IMR-90 (cell line): ENCODE measurements around the gene FLNA. TPM values are rescaled to one million over a fixed set of nuclear protein-coding genes. Genes with fewer than 3 reads are reported as not detected.

Experiments
- ATAC-seq: fragments of 200-7000 bp; cut with Tn5 transposase; 2 replicates; pipeline ENCODE4 v1.9.1; 2020; ENCODE audit warnings: low read depth, mild to moderate bottlenecking, moderate library complexity
- BruUV-seq: library from RNA; stranded (reverse); fragments of 400-500 nt; replicated peaks from 2 replicates; lab custom pipeline; 2021; lab: Mats Ljungman, UMichigan
- CTCF ChIA-PET: fragments of 300-600 bp; formaldehyde crosslinking; extraction: SDS; loops from one replicate; lab custom pipeline; 2021; ENCODE audit warnings: antibody characterized with exemption; lab: Yijun Ruan, JAX
- POLR2A ChIA-PET: fragments of 300-600 bp; sonication (Branson Sonifier 250); formaldehyde crosslinking; loops from one replicate; lab custom pipeline; 2022; ENCODE audit warnings: antibody characterized with exemption; ENCODE audit not compliant: unreplicated experiment; lab: Charles Lee
- DNase-seq: peaks from one replicate; pipeline ENCODE4 v3.0.0; 2013
- H2AFZ ChIP-seq: replicated peaks from 2 replicates; pipeline ENCODE3; 2013; ENCODE audit warnings: low read length, mild to moderate bottlenecking; ENCODE audit not compliant: poor library complexity
- H2AK5ac ChIP-seq: 2 replicates; pipeline ENCODE4 v1.6.1; 2013; ENCODE audit warnings: low read depth, low read length, inconsistent platforms
- H2AK9ac ChIP-seq: replicated peaks from 2 replicates; pipeline ENCODE3; 2013; ENCODE audit warnings: mild to moderate bottlenecking, low read depth, low read length, moderate library complexity; ENCODE audit not compliant: poor library complexity
- H2BK120ac ChIP-seq: 2 replicates; pipeline ENCODE4 v1.6.1; 2013; ENCODE audit warnings: low read depth, low read length, inconsistent platforms
- H2BK15ac ChIP-seq: 3 replicates; pipeline ENCODE4 v1.6.1; 2013; ENCODE audit warnings: low read depth, low read length, inconsistent platforms
- H2BK20ac ChIP-seq: 2 replicates; pipeline ENCODE4 v1.6.1; 2013; ENCODE audit warnings: low read depth, mild to moderate bottlenecking, inconsistent platforms, low read length, moderate library complexity
- H2BK5ac ChIP-seq: 2 replicates; pipeline ENCODE4 v1.6.1; 2013; ENCODE audit warnings: mild to moderate bottlenecking, low read depth, low read length, inconsistent platforms; ENCODE audit not compliant: poor library complexity, severe bottlenecking
- H3K14ac ChIP-seq: replicated peaks from 2 replicates; pipeline ENCODE4 v1.6.1; 2013; ENCODE audit warnings: low read depth, low read length, inconsistent platforms
- H3K18ac ChIP-seq: 2 replicates; pipeline ENCODE4 v1.6.1; 2013; ENCODE audit warnings: low read depth, low read length, control low read depth
- H3K23ac ChIP-seq: 2 replicates; pipeline ENCODE4 v1.6.1; 2013; ENCODE audit warnings: low read depth, low read length, inconsistent platforms
- H3K27ac ChIP-seq: 2 replicates; pipeline ENCODE4 v1.5.1; 2013; ENCODE audit warnings: mild to moderate bottlenecking, control low read depth, low read length; ENCODE audit not compliant: insufficient read depth
- H3K27me3 ChIP-seq: 2 replicates; pipeline ENCODE4 v1.6.1; 2013; ENCODE audit warnings: low read length; ENCODE audit not compliant: control insufficient read depth, insufficient read depth
- H3K36me3 ChIP-seq: 2 replicates; pipeline ENCODE4 v1.6.1; 2013; ENCODE audit warnings: low read length, mixed read lengths; ENCODE audit not compliant: control insufficient read depth, insufficient read depth
- H3K4ac ChIP-seq: 2 replicates; pipeline ENCODE4 v1.6.1; 2013; ENCODE audit warnings: low read depth, low read length, inconsistent platforms
- H3K4me1 ChIP-seq: 2 replicates; pipeline ENCODE4 v1.6.1; 2013; ENCODE audit warnings: low read length, mixed read lengths; ENCODE audit not compliant: control insufficient read depth, insufficient read depth
- H3K4me2 ChIP-seq: 2 replicates; pipeline ENCODE4 v1.6.1; 2013; ENCODE audit warnings: low read depth, mild to moderate bottlenecking, control low read depth, low read length, moderate library complexity
- H3K4me3 ChIP-seq: 2 replicates; pipeline ENCODE4 v1.5.1; 2013; ENCODE audit warnings: low read depth, mild to moderate bottlenecking, control low read depth, low read length, moderate library complexity; ENCODE audit not compliant: insufficient read depth
- H3K56ac ChIP-seq: 2 replicates; pipeline ENCODE4 v1.6.1; 2013; ENCODE audit warnings: low read length, inconsistent platforms; ENCODE audit not compliant: insufficient read depth; ENCODE audit errors: extremely low read depth
- H3K79me1 ChIP-seq, 2 experiments: 2 replicates each; pipeline ENCODE4 v1.6.1; 2013; ENCODE audit warnings: low read length in 2 of 2, inconsistent platforms in 1 of 2, low read depth in 1 of 2
- H3K9ac ChIP-seq: 2 replicates; pipeline ENCODE4 v1.6.1; 2013; ENCODE audit warnings: low read depth, low read length, control low read depth
- H3K9me1 ChIP-seq: 2 replicates; pipeline ENCODE4 v1.6.1; 2013; ENCODE audit warnings: low read length, inconsistent platforms; ENCODE audit not compliant: insufficient read depth
- H3K9me3 ChIP-seq: 2 replicates; pipeline ENCODE4 v1.6.1; 2013; ENCODE audit warnings: low read length; ENCODE audit not compliant: control insufficient read depth, insufficient read depth
- H4K20me1 ChIP-seq: 2 replicates; pipeline ENCODE4 v1.6.1; 2013; ENCODE audit warnings: low read length, inconsistent platforms; ENCODE audit not compliant: insufficient read depth
- H4K5ac ChIP-seq: 2 replicates; pipeline ENCODE4 v1.6.1; 2013; ENCODE audit warnings: mild to moderate bottlenecking, low read depth, low read length, control low read depth
- H4K8ac ChIP-seq, 2 experiments: 2 replicates each; pipeline ENCODE4 v1.6.1; 2013; ENCODE audit warnings: low read depth in 2 of 2, low read length in 2 of 2, control low read depth in 1 of 2, inconsistent platforms in 1 of 2
- H4K91ac ChIP-seq: 2 replicates; pipeline ENCODE4 v1.6.1; 2013; ENCODE audit warnings: low read depth, low read length, inconsistent platforms; ENCODE audit not compliant: insufficient read depth
- BHLHE40 ChIP-seq: fragments of 150-350 bp; IDR thresholded peaks from 2 replicates; pipeline ENCODE4 v1.6.1; 2016; ENCODE audit warnings: mild to moderate bottlenecking, low read depth, low read length
- CTCF ChIP-seq: conservative IDR thresholded peaks from 2 replicates; pipeline ENCODE4 v1.5.1; 2012; ENCODE audit warnings: mild to moderate bottlenecking, low read depth, low read length, improper control_type of control experiment
- ELK1 ChIP-seq: fragments of 150-350 bp; IDR thresholded peaks from 2 replicates; pipeline ENCODE4 v1.6.1; 2016; ENCODE audit warnings: low read depth, mild to moderate bottlenecking, low read length, moderate library complexity, borderline replicate concordance
- FOS ChIP-seq: fragments of 150-350 bp; IDR thresholded peaks from 2 replicates; pipeline ENCODE4 v1.6.1; 2016; ENCODE audit warnings: low read depth, low read length
- MAFK ChIP-seq: IDR thresholded peaks from 2 replicates; pipeline ENCODE4 v1.6.1; 2012; ENCODE audit warnings: low read depth, low read length, improper control_type of control experiment
- MAZ ChIP-seq: IDR thresholded peaks from 2 replicates; pipeline ENCODE4 v1.6.1; 2012; ENCODE audit warnings: low read depth, mild to moderate bottlenecking, low read length, improper control_type of control experiment, moderate library complexity, borderline replicate concordance
- POLR2A ChIP-seq: IDR thresholded peaks from 2 replicates; pipeline ENCODE4 v1.6.1; 2012; ENCODE audit warnings: mild to moderate bottlenecking, low read depth, low read length
- RCOR1 ChIP-seq: IDR thresholded peaks from 2 replicates; pipeline ENCODE4 v1.6.1; 2012; ENCODE audit warnings: mild to moderate bottlenecking, low read length, improper control_type of control experiment; ENCODE audit not compliant: insufficient replicate concordance
- RFX5 ChIP-seq: IDR thresholded peaks from 2 replicates; pipeline ENCODE4 v1.8.0; 2012; ENCODE audit warnings: low read depth, mild to moderate bottlenecking, low read length, moderate library complexity
- USF2 ChIP-seq: fragments of 150-350 bp; IDR thresholded peaks from 2 replicates; pipeline ENCODE4 v1.6.1; 2017; ENCODE audit warnings: mild to moderate bottlenecking, antibody characterized with exemption, low read length, low read depth
- WGBS, 2 experiments: methylation state at CpG; one replicate each; pipeline versions ENCODE4 v1.1.5 to v1.1.7; 2013; ENCODE audit warnings: missing lambda C conversion rate in 2 of 2; ENCODE audit not compliant: insufficient read length in 1 of 2; ENCODE audit errors: extremely low coverage in 2 of 2; 5-methylcytosine and 5-hydroxymethylcytosine counted together
- dilution Hi-C: fragments of 300-500 bp; cut with HindIII; formaldehyde crosslinking; loops from one replicate; pipeline ENCODE4 v1.14.3; 2018; ENCODE audit warnings: low sequenced_read_pairs; ENCODE audit not compliant: unreplicated experiment
- in situ Hi-C: fragments of 300-500 bp; cut with MboI; formaldehyde crosslinking; loops from 3 replicates; pipeline ENCODE4 v1.14.3; 2019; ENCODE audit warnings: low sequenced_read_pairs, inconsistent platforms, mixed read lengths
- intact Hi-C: fragments of 100-400 bp; cut with micrococcal nuclease; formaldehyde crosslinking; loops from 2 replicates; pipeline ENCODE4 v1.10.0; 2022
- polyA plus RNA-seq, 3 experiments: library from polyadenylated mRNA; depleted of rRNA; stranded (reverse); fragments of >200 nt; gene quantifications; 2 replicates each; pipeline ENCODE4 v1.2.3, GENCODE V29; 2012; ENCODE audit warnings: low replicate concordance in 1 of 3
- total RNA-seq: library from RNA; depleted of rRNA; stranded (reverse); fragments of >200 nt; gene quantifications from 2 replicates; pipeline ENCODE4 v1.2.3, GENCODE V29; 2012

FLNA gene
- total and polyA plus RNA-seq, 2 of the 4 experiments (the other 2 are of a cell fraction): 1,356 to 1,357 TPM

- Histone ChIP-seq H4K91ac (no peak overlapping the region), H2BK15ac (no peak overlapping the region), H2BK5ac (no peak overlapping the region), H3K79me1 (peaks cover 11 to 27% of the 10 kb centered on the region in 2 experiments), H3K27ac (no peak overlapping the region), H3K4me3 (no peak overlapping the region), H3K9me3 (no peaks in the 10 kb centered on the region), H2AFZ (no peak overlapping the region), H3K9ac (no peak overlapping the region), H3K4me1 (peaks cover 5% of the 10 kb centered on the region), H3K56ac (no peak overlapping the region), H3K36me3 (peaks cover 21% of the 10 kb centered on the region), H2BK120ac (no peak overlapping the region), H2AK5ac (no peak overlapping the region), H4K5ac (no peak overlapping the region), H3K4ac (no peak overlapping the region), H3K18ac (no peak overlapping the region), H2BK20ac (no peak overlapping the region), H2AK9ac (no peak overlapping the region), H3K27me3 (no peaks in the 10 kb centered on the region), H4K20me1 (peaks cover 37% of the 10 kb centered on the region), H3K4me2 (no peak overlapping the region), H4K8ac (no peak overlapping the region), H3K23ac (no peak overlapping the region), H3K9me1 (no peaks in the 10 kb centered on the region), H3K14ac (no peak overlapping the region)
- no peak for ATAC-seq
- BruUV-seq: no TSS peak
- dilution Hi-C loops (no loop called here), in situ Hi-C loops (no loop called here), intact Hi-C loops (no loop called here)
- ChIA-PET CTCF (no interaction called here), POLR2A (no interaction called here)
- no peak for DNase-seq
- no CpG with 5 or more reads among the region's 4 CpGs for WGBS, 2 experiments
- TF ChIP-seq BHLHE40 (no peak), CTCF (no peak), ELK1 (no peak), POLR2A (no peak), MAZ (no peak), USF2 (no peak), FOS (no peak), RCOR1 (no peak), MAFK (no peak), RFX5 (no peak)
These were observed 29.4 kb upstream of the FLNA start for GRCh38 chrX:154403858-154404257.
